Activated naive CD4-positive, alpha-beta T cell (primary cell): ENCODE results near the gene MINDY4.

ENCODE experiments used
- DNase-seq, 4 experiments: peaks; one replicate each; lab custom pipeline; 2025; lab: John Stamatoyannopoulos, UW

The MINDY4 gene

GRCh38 chr7:30743371-30744074 lies 27.7 kb upstream of the MINDY4 start:
- no peak for DNase-seq

GRCh38 chr7:30744075-30744417 lies 27.2 kb upstream of the MINDY4 start:
- DNase-seq = no peak

GRCh38 chr7:30745261-30745941 lies 25.8 kb upstream of the MINDY4 start:
- DNase-seq = no peak

GRCh38 chr7:30750010-30750409 lies 21.2 kb upstream of the MINDY4 start:
- DNase-seq = no peak

GRCh38 chr7:30750683-30751650 lies 20.2 kb upstream of the MINDY4 start:
- DNase-seq = no peak

- DNase-seq = no peak
These were observed 19.4 kb upstream of the MINDY4 start, which contains the start of gene INMT for GRCh38 chr7:30751696-30752273. Gene INMT (plus strand): TSS chr7:30752135. CDS start chr7:30752151, 16 bp downstream.

GRCh38 chr7:30752484-30752883 lies 18.7 kb upstream of the MINDY4 start:
- DNase-seq = no peak

- DNase-seq = no peak
These were observed 18.2 kb upstream of the MINDY4 start for GRCh38 chr7:30752979-30753378.

GRCh38 chr7:30754315-30754877 lies 16.8 kb upstream of the MINDY4 start:
- no peak for DNase-seq

- DNase-seq = no peak
These were observed 15.6 kb upstream of the MINDY4 start for GRCh38 chr7:30755384-30756154.

- DNase-seq = no peak
These were observed 13.9 kb upstream of the MINDY4 start for GRCh38 chr7:30757342-30757692.

GRCh38 chr7:30760514-30761213 lies 10.6 kb upstream of the MINDY4 start:
- DNase-seq = no peak

- DNase-seq = no peak
These were observed 9.7 kb upstream of the MINDY4 start for GRCh38 chr7:30761214-30762156.

GRCh38 chr7:30764030-30764975 lies 6.9 kb upstream of the MINDY4 start:
- DNase-seq = no peak

GRCh38 chr7:30765408-30765807 lies 5.8 kb upstream of the MINDY4 start:
- no peak for DNase-seq

GRCh38 chr7:30770845-30771173 lies 408 bp upstream of the MINDY4 start:
- no peak for DNase-seq

GRCh38 chr7:30771880-30772425 lies 736 bp downstream of the MINDY4 start:
- no peak for DNase-seq

- DNase-seq = no peak
These were observed 1.8 kb downstream of the MINDY4 start for GRCh38 chr7:30772984-30773383.
